Measurements from ENCODE around the gene SHE. TPM values are rescaled to one million over a fixed set of nuclear protein-coding genes. Genes with fewer than 3 reads are reported as not detected.
A peak's percentile ranks its signal among the peaks of the same experiment; 100 is the strongest.

Gene SHE
- total RNA-seq, 1 experiment from 2014 or later: not detected

- no peaks in the 10 kb centered on the region for H3K36me3 Mint-ChIP-seq (ENCODE audit: insufficient read depth, unreplicated experiment)
- no TSS peak for BruUV-seq (replicated peaks)
- TF ChIP-seq CTCF (IDR thresholded peaks at IDR 0.05; ENCODE audit: unreplicated experiment): no peak
- H3K4me3 Mint-ChIP-seq (ENCODE audit: low read depth, unreplicated experiment): no peak overlapping the region
- CTCF ChIA-PET: interaction anchor here (0.5 to 0.7 kb wide), 2 partner anchors 10 to 508 kb away, joined by 4 to 5 read pairs; no protein-coding TSS in a partner anchor
- DNase-seq: no peak
- H3K9me3 Mint-ChIP-seq (ENCODE audit: low read depth, unreplicated experiment): no peaks in the 10 kb centered on the region
- H3K4me1 Mint-ChIP-seq (ENCODE audit: low read depth, unreplicated experiment): no peaks in the 10 kb centered on the region
- no peak overlapping the region for H3K27ac Mint-ChIP-seq (ENCODE audit: unreplicated experiment)
- H3K27me3 Mint-ChIP-seq (ENCODE audit: unreplicated experiment): peaks cover 80% of the 10 kb centered on the region
- intact Hi-C loops (cut with micrococcal nuclease; ENCODE audit: unreplicated experiment): no loop called here
Measured at GRCh38 chr1:154512760-154513159, 10.5 kb upstream of the SHE start.

GRCh38 chr1:154503898-154504297 lies 1.7 kb upstream of the SHE start:
- TF ChIP-seq CTCF (IDR thresholded peaks at IDR 0.05; ENCODE audit: unreplicated experiment): no peak
- DNase-seq: no peak
- Mint-ChIP-seq H3K9me3 (ENCODE audit: low read depth, unreplicated experiment) (no peaks in the 10 kb centered on the region), H3K27me3 (ENCODE audit: unreplicated experiment) (peaks cover 89% of the 10 kb centered on the region), H3K4me3 (ENCODE audit: low read depth, unreplicated experiment) (no peak overlapping the region), H3K36me3 (ENCODE audit: insufficient read depth, unreplicated experiment) (no peaks in the 10 kb centered on the region), H3K27ac (ENCODE audit: unreplicated experiment) (no peak overlapping the region), H3K4me1 (ENCODE audit: low read depth, unreplicated experiment) (no peaks in the 10 kb centered on the region)
- intact Hi-C loops (cut with micrococcal nuclease; ENCODE audit: unreplicated experiment): no loop called here
- CTCF ChIA-PET: no interaction called here
- BruUV-seq (replicated peaks): no TSS peak

- peaks cover 85% of the 10 kb centered on the region for H3K27me3 Mint-ChIP-seq (ENCODE audit: unreplicated experiment)
- H3K9me3 Mint-ChIP-seq (ENCODE audit: low read depth, unreplicated experiment): no peaks in the 10 kb centered on the region
- CTCF ChIA-PET: interaction anchor here (0.6 kb wide), 1 partner anchor 10 kb away, joined by 5 read pairs; no protein-coding TSS in a partner anchor
- H3K36me3 Mint-ChIP-seq (ENCODE audit: insufficient read depth, unreplicated experiment): no peaks in the 10 kb centered on the region
- TF ChIP-seq CTCF (IDR thresholded peaks at IDR 0.05; ENCODE audit: unreplicated experiment): no peak
- H3K27ac Mint-ChIP-seq (ENCODE audit: unreplicated experiment): no peak overlapping the region
- no peaks in the 10 kb centered on the region for H3K4me1 Mint-ChIP-seq (ENCODE audit: low read depth, unreplicated experiment)
- intact Hi-C loops (cut with micrococcal nuclease; ENCODE audit: unreplicated experiment): no loop called here
- no peak overlapping the region for H3K4me3 Mint-ChIP-seq (ENCODE audit: low read depth, unreplicated experiment)
- BruUV-seq (replicated peaks): no TSS peak
- no peak for DNase-seq
Measured at GRCh38 chr1:154502744-154503115, 518 bp upstream of the SHE start.

- no peaks in the 10 kb centered on the region for H3K9me3 Mint-ChIP-seq (ENCODE audit: low read depth, unreplicated experiment)
- DNase-seq: peak; percentile 40
- no peak overlapping the region for H3K27ac Mint-ChIP-seq (ENCODE audit: unreplicated experiment)
- H3K4me3 Mint-ChIP-seq (ENCODE audit: low read depth, unreplicated experiment): peak overlapping the region; percentile 50
- intact Hi-C loops (cut with micrococcal nuclease; ENCODE audit: unreplicated experiment): no loop called here
- peaks cover 74% of the 10 kb centered on the region for H3K27me3 Mint-ChIP-seq (ENCODE audit: unreplicated experiment)
- CTCF ChIA-PET: interaction anchor here (0.6 to 1.1 kb wide), 2 partner anchors 21 to 111 kb away, joined by 3 to 4 read pairs; no protein-coding TSS in a partner anchor
- no TSS peak for BruUV-seq (replicated peaks)
- H3K4me1 Mint-ChIP-seq (ENCODE audit: low read depth, unreplicated experiment): no peaks in the 10 kb centered on the region
- H3K36me3 Mint-ChIP-seq (ENCODE audit: insufficient read depth, unreplicated experiment): no peaks in the 10 kb centered on the region
- TF ChIP-seq CTCF (IDR thresholded peaks at IDR 0.05; ENCODE audit: unreplicated experiment): no peak
Measured at GRCh38 chr1:154501423-154502065, 668 bp downstream of the SHE start.

Measured in Calu3 (cell line).